BJ (cell line): ENCODE data around the gene ACSF3. TPM values are rescaled to one million over a fixed set of nuclear protein-coding genes. Genes with fewer than 3 reads are reported as not detected.

ENCODE experiments used
- CTCF ChIA-PET: fragments of 350-600 bp; formaldehyde crosslinking; extraction: SDS; loops from one replicate; lab custom pipeline; 2021; ENCODE audit warnings: antibody characterized with exemption, inconsistent platforms; lab: Yijun Ruan, JAX
- POLR2A ChIA-PET: fragments of 300-600 bp; sonication (Branson Sonifier 250); formaldehyde crosslinking; extraction: SDS; loops from one replicate; lab custom pipeline; 2021; ENCODE audit warnings: antibody characterized with exemption; lab: Charles Lee
- DNase-seq: peaks from one replicate; pipeline ENCODE4 v3.0.0-alpha.2; 2011; ENCODE audit warnings: low read depth
- H3K27me3 ChIP-seq: 2 replicates; pipeline ENCODE4 v1.6.0; 2011; ENCODE audit warnings: low read length; ENCODE audit not compliant: control insufficient read depth, insufficient read depth
- H3K36me3 ChIP-seq: 2 replicates; pipeline ENCODE4 v1.5.1; 2011; ENCODE audit warnings: low read length; ENCODE audit not compliant: control insufficient read depth, insufficient read depth
- H3K4me3 ChIP-seq: 2 replicates; pipeline ENCODE4 v1.5.1; 2011; ENCODE audit warnings: low read depth, mild to moderate bottlenecking, control low read depth, low read length
- CTCF ChIP-seq: IDR thresholded peaks from 2 replicates; pipeline ENCODE4 v1.5.1; 2011; ENCODE audit warnings: low read depth, mild to moderate bottlenecking, control low read depth, inconsistent platforms, low read length, moderate library complexity; ENCODE audit not compliant: insufficient read depth
- polyA plus RNA-seq: library from polyadenylated mRNA; depleted of rRNA; stranded (reverse); fragments of >200 nt; gene quantifications from 2 replicates; pipeline ENCODE4 v1.2.3, GENCODE V29; 2011

The ACSF3 gene
- polyA plus RNA-seq, 1 experiment, result 12.5 TPM

- ChIA-PET POLR2A (no interaction called here), CTCF (no interaction called here)
- DNase-seq, result no peak
- no peak for TF ChIP-seq CTCF
- H3K27me3 ChIP-seq, result no peaks in the 10 kb centered on the region
- peaks cover 9% of the 10 kb centered on the region for H3K36me3 ChIP-seq
- no peak overlapping the region for H3K4me3 ChIP-seq
Measured at GRCh38 chr16:89138513-89138795, 44.8 kb downstream of the ACSF3 start.

- Histone ChIP-seq H3K36me3 (peaks cover 7% of the 10 kb centered on the region), H3K4me3 (no peak overlapping the region), H3K27me3 (no peaks in the 10 kb centered on the region)
- ChIA-PET CTCF (no interaction called here), POLR2A (no interaction called here)
- TF ChIP-seq CTCF, result no peak
- DNase-seq, result no peak
Measured at GRCh38 chr16:89138843-89139520, 45.3 kb downstream of the ACSF3 start.

GRCh38 chr16:89139907-89140361 is 46.3 kb downstream of the ACSF3 start:
- no peaks in the 10 kb centered on the region for H3K27me3 ChIP-seq
- CTCF ChIA-PET, result no interaction called here
- POLR2A ChIA-PET, result no interaction called here
- DNase-seq, result no peak
- no peak for TF ChIP-seq CTCF
- H3K36me3 ChIP-seq, result peaks cover 7% of the 10 kb centered on the region
- no peak overlapping the region for H3K4me3 ChIP-seq

- TF ChIP-seq CTCF, result no peak
- Histone ChIP-seq H3K27me3 (no peaks in the 10 kb centered on the region), H3K36me3 (peaks cover 7% of the 10 kb centered on the region), H3K4me3 (no peak overlapping the region)
- DNase-seq, result no peak
- ChIA-PET CTCF (no interaction called here), POLR2A (no interaction called here)
Measured at GRCh38 chr16:89140401-89140800, 46.7 kb downstream of the ACSF3 start.

- no peak overlapping the region for H3K4me3 ChIP-seq
- peaks cover 10% of the 10 kb centered on the region for H3K36me3 ChIP-seq
- CTCF ChIA-PET, result no interaction called here
- TF ChIP-seq CTCF, result no peak
- POLR2A ChIA-PET, result no interaction called here
- no peak for DNase-seq
- no peaks in the 10 kb centered on the region for H3K27me3 ChIP-seq
Measured at GRCh38 chr16:89140981-89141883, 47.6 kb downstream of the ACSF3 start.
